GM12878 (cell line): Measurements from ENCODE around the gene MYO15A.

Source experiments
- EZH2 ChIP-seq: IDR thresholded peaks from 2 replicates; pipeline ENCODE4 v1.6.1; 2012; ENCODE audit warnings: low read depth, mild to moderate bottlenecking, control low read depth, inconsistent platforms, low read length, borderline replicate concordance; ENCODE audit not compliant: control insufficient read depth
- JUND ChIP-seq: IDR thresholded peaks from 2 replicates; pipeline ENCODE4 v1.6.1; 2012; ENCODE audit warnings: low read depth, mild to moderate bottlenecking, low read length, improper control_type of control experiment, moderate library complexity
- MYC ChIP-seq: IDR thresholded peaks from 2 replicates; pipeline ENCODE4 v1.6.1; 2011; ENCODE audit warnings: mild to moderate bottlenecking, low read length, moderate library complexity, inconsistent platforms; ENCODE audit not compliant: insufficient read depth, insufficient replicate concordance, insufficient read length, severe bottlenecking
- POLR2A ChIP-seq: IDR thresholded peaks from 2 replicates; pipeline ENCODE4 v1.6.1; 2011; ENCODE audit warnings: low read depth, mild to moderate bottlenecking, low read length
- TF ChIP-seq, protein P1 (sequence below): IDR thresholded peaks from 2 replicates; pipeline ENCODE4 v1.6.1; 2011; ENCODE audit warnings: borderline replicate concordance, low read depth, mild to moderate bottlenecking, moderate library complexity, mixed read lengths, low read length; ENCODE audit not compliant: insufficient read depth; ENCODE audit errors: extremely low read length
- TF ChIP-seq, protein P2 (sequence below): IDR thresholded peaks from 2 replicates; pipeline ENCODE4 v1.6.1; 2011; ENCODE audit warnings: low read depth, low read length, improper control_type of control experiment, borderline replicate concordance

DNA sequence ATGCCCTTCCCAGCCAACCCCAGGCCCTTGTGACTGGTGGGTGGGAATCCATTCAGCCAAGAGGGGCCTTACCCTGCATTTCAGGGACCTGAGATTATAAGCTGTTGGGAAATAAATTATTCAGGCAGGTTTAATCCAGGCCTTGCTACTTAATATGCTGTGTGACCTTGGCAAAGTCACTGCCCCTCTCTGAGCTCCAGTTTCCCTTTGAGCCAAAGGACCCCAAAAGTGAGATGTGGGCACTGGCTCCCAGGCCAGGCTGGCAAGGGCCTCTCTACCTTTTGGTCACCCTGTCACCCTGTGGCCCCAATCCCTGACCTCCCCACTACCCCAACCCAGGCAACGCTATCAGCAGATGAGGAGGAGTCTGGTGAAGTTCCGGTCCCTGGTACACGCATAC, 33.9 kb downstream of the MYO15A start:
- TF ChIP-seq EZH2 = no peak
- TF ChIP-seq, protein P1, sequence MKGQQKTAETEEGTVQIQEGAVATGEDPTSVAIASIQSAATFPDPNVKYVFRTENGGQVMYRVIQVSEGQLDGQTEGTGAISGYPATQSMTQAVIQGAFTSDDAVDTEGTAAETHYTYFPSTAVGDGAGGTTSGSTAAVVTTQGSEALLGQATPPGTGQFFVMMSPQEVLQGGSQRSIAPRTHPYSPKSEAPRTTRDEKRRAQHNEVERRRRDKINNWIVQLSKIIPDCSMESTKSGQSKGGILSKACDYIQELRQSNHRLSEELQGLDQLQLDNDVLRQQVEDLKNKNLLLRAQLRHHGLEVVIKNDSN = no peak
- no peak for TF ChIP-seq MYC
- TF ChIP-seq POLR2A = no peak
- no peak for TF ChIP-seq JUND
- TF ChIP-seq, protein P2, sequence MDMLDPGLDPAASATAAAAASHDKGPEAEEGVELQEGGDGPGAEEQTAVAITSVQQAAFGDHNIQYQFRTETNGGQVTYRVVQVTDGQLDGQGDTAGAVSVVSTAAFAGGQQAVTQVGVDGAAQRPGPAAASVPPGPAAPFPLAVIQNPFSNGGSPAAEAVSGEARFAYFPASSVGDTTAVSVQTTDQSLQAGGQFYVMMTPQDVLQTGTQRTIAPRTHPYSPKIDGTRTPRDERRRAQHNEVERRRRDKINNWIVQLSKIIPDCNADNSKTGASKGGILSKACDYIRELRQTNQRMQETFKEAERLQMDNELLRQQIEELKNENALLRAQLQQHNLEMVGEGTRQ = no peak
